H1 (cell line): ENCODE measurements around the gene DDN. TPM values are rescaled to one million over a fixed set of nuclear protein-coding genes. Genes with fewer than 3 reads are reported as not detected.

Experiments
- CTCF ChIA-PET: fragments of 300-600 bp; sonication (Branson Sonifier 250); formaldehyde crosslinking; loops from one replicate; lab custom pipeline; 2021; ENCODE audit not compliant: partially characterized antibody; lab: Charles Lee
- POLR2A ChIA-PET: fragments of 300-600 bp; sonication (Branson Sonifier 250); formaldehyde crosslinking; loops from one replicate; lab custom pipeline; 2021; ENCODE audit warnings: inconsistent platforms; ENCODE audit not compliant: partially characterized antibody; lab: Charles Lee
- DNase-seq, 2 experiments: peaks; one replicate each; pipeline versions ENCODE4 v3.0.0 to v3.0.0-alpha.2; 2010 to 2022; ENCODE audit warnings: low spot score in 2 of 2, low read depth in 1 of 2, mixed read lengths in 1 of 2
- FAIRE-seq: peaks from 2 replicates; lab custom pipeline; 2011; peaks lifted over from hg19 to GRCh38; lab: Jason Lieb, UNC
- H2AFZ ChIP-seq: 2 replicates; pipeline ENCODE4 v1.8.1; 2012; ENCODE audit warnings: low read length, inconsistent platforms
- H2AK5ac ChIP-seq: 2 replicates; pipeline ENCODE4 v1.6.1; 2013; ENCODE audit warnings: low read depth, low read length
- H2BK120ac ChIP-seq: replicated peaks from 2 replicates; pipeline ENCODE3; 2013; ENCODE audit warnings: low read depth, low read length, inconsistent platforms
- H2BK12ac ChIP-seq: 2 replicates; pipeline ENCODE4 v1.6.1; 2013; ENCODE audit warnings: low read depth, low read length
- H2BK15ac ChIP-seq: 2 replicates; pipeline ENCODE4 v1.6.1; 2013; ENCODE audit warnings: low read length
- H2BK20ac ChIP-seq: 2 replicates; pipeline ENCODE4 v1.6.1; 2013; ENCODE audit warnings: low read length
- H2BK5ac ChIP-seq: 2 replicates; pipeline ENCODE4 v1.6.1; 2013; ENCODE audit warnings: low read depth, low read length
- H3K14ac ChIP-seq: 2 replicates; pipeline ENCODE4 v1.6.1; 2013; ENCODE audit warnings: inconsistent platforms; ENCODE audit not compliant: insufficient read length
- H3K18ac ChIP-seq: 2 replicates; pipeline ENCODE4 v1.6.1; 2013; ENCODE audit warnings: low read length; ENCODE audit errors: extremely low read depth
- H3K23ac ChIP-seq: 2 replicates; pipeline ENCODE4 v1.6.1; 2013; ENCODE audit warnings: inconsistent platforms; ENCODE audit not compliant: insufficient read length
- H3K23me2 ChIP-seq: 2 replicates; pipeline ENCODE4 v1.6.1; 2013; ENCODE audit warnings: low read depth, low read length
- H3K27ac ChIP-seq: 2 replicates; pipeline ENCODE4 v1.6.1; 2011; ENCODE audit warnings: low read depth, low read length, inconsistent platforms
- H3K27me3 ChIP-seq, 4 experiments: replicated peaks in 1 of 4; 1 replicate in 1 of 4; 2 replicates in 3 of 4; pipeline versions ENCODE4 v1.6.1 to v1.8.1; 2011 to 2013; ENCODE audit warnings: low read length in 3 of 4, mild to moderate bottlenecking in 3 of 4, inconsistent platforms in 2 of 4, mixed read lengths in 2 of 4, moderate library complexity in 1 of 4; ENCODE audit not compliant: control insufficient read depth in 3 of 4, insufficient read depth in 3 of 4; ENCODE audit errors: extremely low read depth in 1 of 4
- H3K36me3 ChIP-seq, 4 experiments: 2 replicates each; pipeline versions ENCODE4 v1.6.1 to v1.8.1; 2011 to 2013; ENCODE audit warnings: mild to moderate bottlenecking in 4 of 4, low read length in 3 of 4, moderate library complexity in 2 of 4, control low read depth in 1 of 4, inconsistent platforms in 1 of 4; ENCODE audit not compliant: insufficient read depth in 4 of 4, control insufficient read depth in 2 of 4
- H3K4ac ChIP-seq: replicated peaks from 2 replicates; pipeline ENCODE3; 2013; ENCODE audit warnings: low read length, low read depth, mixed read lengths, inconsistent platforms; ENCODE audit not compliant: insufficient read length
- H3K4me1 ChIP-seq, 4 experiments: replicated peaks in 1 of 4; 1 replicate in 1 of 4; 2 replicates in 3 of 4; pipeline versions ENCODE4 v1.6.1 to v1.8.1; 2011 to 2013; ENCODE audit warnings: low read length in 3 of 4, inconsistent platforms in 2 of 4, mixed read lengths in 1 of 4; ENCODE audit not compliant: insufficient read depth in 4 of 4, control insufficient read depth in 3 of 4
- H3K4me2 ChIP-seq, 2 experiments: 2 replicates each; pipeline versions ENCODE4 v1.6.1 to v1.8.1; 2011 to 2013; ENCODE audit warnings: low read depth in 2 of 2, low read length in 2 of 2, control low read depth in 1 of 2, inconsistent platforms in 1 of 2, mild to moderate bottlenecking in 1 of 2; ENCODE audit not compliant: insufficient read depth in 1 of 2
- H3K4me3 ChIP-seq, 4 experiments: fragments of 200-600, 300-600 bp in 1 of 4; sonication (generic), shearing (Covaris generic), sonication (Bioruptor Twin) in 1 of 4; 2 replicates each; pipeline versions ENCODE4 v1.5.1 to v1.8.1; 2011 to 2016; ENCODE audit warnings: low read length in 4 of 4, low read depth in 3 of 4, control low read depth in 2 of 4, inconsistent platforms in 2 of 4, mild to moderate bottlenecking in 2 of 4, mixed read lengths in 1 of 4, moderate library complexity in 1 of 4; ENCODE audit not compliant: insufficient read depth in 2 of 4; ENCODE audit errors: extremely low read depth in 1 of 4
- H3K56ac ChIP-seq: replicated peaks from 2 replicates; pipeline ENCODE3; 2013; ENCODE audit warnings: low read depth, mild to moderate bottlenecking, mixed read lengths, low read length, inconsistent platforms; ENCODE audit not compliant: insufficient read length
- H3K79me1 ChIP-seq: 2 replicates; pipeline ENCODE4 v1.6.1; 2013; ENCODE audit warnings: low read depth, low read length, control low read depth
- H3K79me2 ChIP-seq, 2 experiments: 2 replicates each; pipeline versions ENCODE4 v1.6.1 to v1.8.1; 2012 to 2013; ENCODE audit warnings: low read length in 2 of 2, mild to moderate bottlenecking in 2 of 2, inconsistent platforms in 1 of 2; ENCODE audit not compliant: insufficient read depth in 2 of 2, control insufficient read depth in 1 of 2
- H3K9ac ChIP-seq, 4 experiments: replicated peaks in 1 of 4; 1 replicate in 1 of 4; 2 replicates in 3 of 4; pipeline versions ENCODE4 v1.6.1 to v1.8.1; 2011 to 2013; ENCODE audit warnings: low read depth in 3 of 4, low read length in 3 of 4, control low read depth in 2 of 4, mild to moderate bottlenecking in 2 of 4, moderate library complexity in 2 of 4, inconsistent platforms in 1 of 4; ENCODE audit errors: extremely low read depth in 1 of 4
- H3K9me3 ChIP-seq, 2 experiments: 2 replicates each; pipeline versions ENCODE4 v1.6.1 to v1.8.1; 2012 to 2013; ENCODE audit warnings: mild to moderate bottlenecking in 2 of 2, moderate library complexity in 2 of 2, control low read depth in 1 of 2, inconsistent platforms in 1 of 2, low read depth in 1 of 2, low read length in 1 of 2, mixed read lengths in 1 of 2; ENCODE audit not compliant: insufficient read depth in 2 of 2
- H4K20me1 ChIP-seq, 2 experiments: replicated peaks in 1 of 2; 2 replicates each; pipeline versions ENCODE3 to v1.8.1; 2011 to 2013; ENCODE audit warnings: inconsistent platforms in 2 of 2, low read length in 2 of 2, mild to moderate bottlenecking in 1 of 2; ENCODE audit not compliant: insufficient read depth in 2 of 2, control insufficient read depth in 1 of 2
- H4K5ac ChIP-seq: 2 replicates; pipeline ENCODE4 v1.6.1; 2013; ENCODE audit warnings: low read length, low read depth, mixed read lengths, inconsistent platforms; ENCODE audit not compliant: insufficient read length
- H4K8ac ChIP-seq: 2 replicates; pipeline ENCODE4 v1.8.0; 2013; ENCODE audit warnings: mild to moderate bottlenecking, moderate library complexity, low read length, inconsistent platforms; ENCODE audit not compliant: insufficient read depth; ENCODE audit errors: extremely low read depth
- H4K91ac ChIP-seq: replicated peaks from 2 replicates; pipeline ENCODE3; 2013; ENCODE audit warnings: low read length, mixed read lengths, inconsistent platforms; ENCODE audit not compliant: insufficient read length
- RAD21 ChIP-seq, 2 experiments: IDR thresholded peaks in 1 of 2; conservative IDR thresholded peaks in 1 of 2; 2 replicates each; pipeline ENCODE4 v1.6.1; 2011; ENCODE audit warnings: low read depth in 2 of 2, low read length in 2 of 2, improper control_type of control experiment in 1 of 2, inconsistent platforms in 1 of 2, mild to moderate bottlenecking in 1 of 2, moderate library complexity in 1 of 2
- TAF1 ChIP-seq: IDR thresholded peaks from 2 replicates; pipeline ENCODE4 v1.6.1; 2011; ENCODE audit warnings: mild to moderate bottlenecking, low read depth, low read length
- TBP ChIP-seq: IDR thresholded peaks from 2 replicates; pipeline ENCODE4 v1.6.1; 2011; ENCODE audit warnings: low read depth, low read length, improper control_type of control experiment
- WGBS, 2 experiments: shearing (Covaris generic) in 1 of 2; methylation state at CpG; one replicate each; pipeline versions ENCODE4 v1.1.6 to v1.1.7; 2013 to 2015; ENCODE audit warnings: low lambda C conversion rate in 2 of 2, mixed read lengths in 2 of 2, inconsistent platforms in 1 of 2, low coverage in 1 of 2, missing lambda C conversion rate in 1 of 2; ENCODE audit not compliant: insufficient replicate concordance in 2 of 2, insufficient coverage in 1 of 2, insufficient read length in 1 of 2; ENCODE audit errors: extremely low coverage in 1 of 2, missing lambda C conversion rate in 1 of 2; 5-methylcytosine and 5-hydroxymethylcytosine counted together
- polyA plus RNA-seq, 7 experiments: library from polyadenylated mRNA; depleted of rRNA in 3 of 7; stranded (reverse) in 5 of 7; unstranded in 2 of 7; fragments of >200 nt in 5 of 7; fragments of 200-250 nt in 2 of 7; gene quantifications; 1 replicate in 5 of 7; 2 replicates in 1 of 7; 4 replicates in 1 of 7; pipeline versions ENCODE4 v1.2.1 to v1.2.3, GENCODE V29; 2011 to 2013; ENCODE audit warnings: missing spikeins in 2 of 7, mixed read lengths in 2 of 7
- total RNA-seq: library from RNA; stranded (reverse); fragmentation: NEBNext Ultra II Directional; extraction: Animal tissue kit (Norgen Biotek cat#: 25700); gene quantifications from 2 replicates; pipeline ENCODE4 v1.2.1, GENCODE V29; 2021
- TF ChIP-seq, protein P1 (sequence below), 3 experiments: IDR thresholded peaks; 1 replicate in 2 of 3; 2 replicates in 1 of 3; pipeline versions ENCODE4 v1.5.1 to v1.6.1; 2011; ENCODE audit warnings: low read length in 3 of 3, mild to moderate bottlenecking in 3 of 3, inconsistent platforms in 2 of 3, low read depth in 1 of 3, moderate library complexity in 1 of 3; ENCODE audit not compliant: insufficient read depth in 1 of 3; ENCODE audit errors: control extremely low read depth in 1 of 3

DDN gene
- total and polyA plus RNA-seq, 2 of the 8 experiments (the other 6 are each of a cell fraction or from before 2014, with no cell fraction given) = 0.14 to 0.30 TPM

DNA sequence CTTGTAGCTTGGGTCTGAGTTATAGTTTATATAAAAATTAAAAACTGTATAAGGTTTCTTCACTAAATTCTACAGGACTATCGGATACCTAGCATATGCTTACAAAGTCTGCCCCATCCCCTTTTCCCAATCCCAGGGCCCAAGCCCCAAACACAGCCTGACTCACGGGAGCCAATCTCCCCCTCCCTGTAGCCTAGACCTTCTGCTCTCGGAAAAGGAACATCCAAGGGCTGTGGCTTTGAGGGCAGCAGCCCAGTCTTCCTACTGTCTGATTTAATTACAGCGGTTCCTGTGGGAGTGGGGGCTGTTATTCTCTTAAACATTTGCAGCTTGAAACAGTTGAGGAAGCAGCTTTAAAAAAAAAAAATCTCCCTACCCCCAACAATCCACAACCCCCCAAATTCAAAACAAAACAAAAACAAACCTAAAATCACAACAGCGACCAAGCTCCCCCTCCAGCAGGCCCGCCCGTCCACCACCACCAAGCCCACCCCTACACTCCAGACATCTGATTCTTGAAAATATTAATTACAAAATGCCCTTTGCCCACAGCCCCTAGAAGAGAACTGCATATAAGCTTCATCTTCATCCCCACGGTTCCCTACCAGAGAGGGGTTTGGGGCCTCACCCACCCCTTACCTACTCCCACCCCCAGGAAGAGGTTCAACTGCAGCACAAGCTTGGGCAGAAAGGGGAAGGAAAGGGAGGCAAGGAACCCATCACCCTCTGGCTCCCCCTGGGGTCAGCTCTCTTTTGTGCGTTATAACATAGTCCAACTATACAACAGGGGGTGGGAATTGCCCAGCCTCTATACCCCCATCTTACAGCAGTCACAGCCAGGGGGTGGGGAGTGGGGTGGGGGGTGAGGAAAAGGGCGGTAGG is 20.5 kb upstream of the DDN start:
- Histone ChIP-seq H3K9me3 (no peaks in the 10 kb centered on the region), H2AFZ (no peak overlapping the region), H3K4me1 (peaks cover 0 to 6% (median 1%) of the 10 kb centered on the region in 4 experiments; a peak in 4 of 7 replicates), H3K36me3 (peaks cover 5 to 32% (median 21%) of the 10 kb centered on the region in 4 experiments; a peak in 6 of 8 replicates), H3K23ac (no peak overlapping the region), H3K56ac (no peak overlapping the region), H2BK20ac (no peak overlapping the region), H4K8ac (peak overlapping the region; percentile 90; the same call in 1 of the 2 replicates), H3K79me1 (no peaks in the 10 kb centered on the region; the same call in 1 of the 2 replicates), H3K23me2 (peaks cover 8% of the 10 kb centered on the region), H3K27ac (no peak overlapping the region), H2AK5ac (peak overlapping the region; percentile 76; the same call in 1 of the 2 replicates), H3K4me2 (peak overlapping the region in 1 of 2 experiments; percentile 87; a peak in 2 of 4 replicates), H4K91ac (no peak overlapping the region), H2BK12ac (no peak overlapping the region), H3K18ac (no peak overlapping the region), H4K20me1 (peaks cover 2 to 3% of the 10 kb centered on the region in 2 experiments), H3K9ac (peak overlapping the region in 1 of 4 experiments; percentile 63; a peak in 2 of 7 replicates), H3K27me3 (no peaks in the 10 kb centered on the region), H3K4ac (no peak overlapping the region), H3K14ac (no peak overlapping the region), H2BK120ac (no peak overlapping the region), H3K79me2 (no peaks in the 10 kb centered on the region), H4K5ac (peak overlapping the region; percentile 1), H2BK5ac (no peak overlapping the region; the same call in 1 of the 2 replicates), H3K4me3 (peak overlapping the region in 2 of 4 experiments; percentile 65 to 77; a peak in 5 of 8 replicates), H2BK15ac (no peak overlapping the region)
- WGBS, 2 experiments = 77% methylated on average over 10 of the region's 10 CpGs; no CpG with 5 or more reads in 1 of the 2 experiments
- CTCF ChIA-PET = interaction anchor here (0.6 to 4.9 kb wide), 19 partner anchors 12 to 1685 kb away, joined by 3 to 34 read pairs (median 3); partner anchors contain the start of genes DDN and WNT1
- no peak for FAIRE-seq
- peak in 1 of 2 experiments; percentile 67 for DNase-seq
- POLR2A ChIA-PET = interaction anchor here (0.6 to 22.2 kb wide), 15 partner anchors 9 to 191 kb away, joined by 3 to 339 read pairs (median 4); partner anchors contain the start of genes DDN, RND1 and TUBA1B
- TF ChIP-seq TBP (no peak), TAF1 (0 out of 2 replicates have a peak, but pooled peaks have one; percentile 16), RAD21 (IDR thresholded peaks at IDR 0.05 in 1 of 2, conservative IDR thresholded peaks at IDR 0.05 in 1 of 2; ENCODE audit: low read depth in 2 of 2, low read length in 2 of 2) (peak in 1 of 2 experiments; percentile 40; a peak in 1 of 4 replicates)
- TF ChIP-seq, protein P1, sequence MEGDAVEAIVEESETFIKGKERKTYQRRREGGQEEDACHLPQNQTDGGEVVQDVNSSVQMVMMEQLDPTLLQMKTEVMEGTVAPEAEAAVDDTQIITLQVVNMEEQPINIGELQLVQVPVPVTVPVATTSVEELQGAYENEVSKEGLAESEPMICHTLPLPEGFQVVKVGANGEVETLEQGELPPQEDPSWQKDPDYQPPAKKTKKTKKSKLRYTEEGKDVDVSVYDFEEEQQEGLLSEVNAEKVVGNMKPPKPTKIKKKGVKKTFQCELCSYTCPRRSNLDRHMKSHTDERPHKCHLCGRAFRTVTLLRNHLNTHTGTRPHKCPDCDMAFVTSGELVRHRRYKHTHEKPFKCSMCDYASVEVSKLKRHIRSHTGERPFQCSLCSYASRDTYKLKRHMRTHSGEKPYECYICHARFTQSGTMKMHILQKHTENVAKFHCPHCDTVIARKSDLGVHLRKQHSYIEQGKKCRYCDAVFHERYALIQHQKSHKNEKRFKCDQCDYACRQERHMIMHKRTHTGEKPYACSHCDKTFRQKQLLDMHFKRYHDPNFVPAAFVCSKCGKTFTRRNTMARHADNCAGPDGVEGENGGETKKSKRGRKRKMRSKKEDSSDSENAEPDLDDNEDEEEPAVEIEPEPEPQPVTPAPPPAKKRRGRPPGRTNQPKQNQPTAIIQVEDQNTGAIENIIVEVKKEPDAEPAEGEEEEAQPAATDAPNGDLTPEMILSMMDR (IDR thresholded peaks at IDR 0.05; ENCODE audit: control extremely low read depth in 1 of 3, insufficient read depth in 1 of 3, low read depth in 1 of 3, low read length in 3 of 3) = peak; percentile 49 to 60 (median 56)
